Measurements from ENCODE around the gene QSOX2.

QSOX2 gene

DNA sequence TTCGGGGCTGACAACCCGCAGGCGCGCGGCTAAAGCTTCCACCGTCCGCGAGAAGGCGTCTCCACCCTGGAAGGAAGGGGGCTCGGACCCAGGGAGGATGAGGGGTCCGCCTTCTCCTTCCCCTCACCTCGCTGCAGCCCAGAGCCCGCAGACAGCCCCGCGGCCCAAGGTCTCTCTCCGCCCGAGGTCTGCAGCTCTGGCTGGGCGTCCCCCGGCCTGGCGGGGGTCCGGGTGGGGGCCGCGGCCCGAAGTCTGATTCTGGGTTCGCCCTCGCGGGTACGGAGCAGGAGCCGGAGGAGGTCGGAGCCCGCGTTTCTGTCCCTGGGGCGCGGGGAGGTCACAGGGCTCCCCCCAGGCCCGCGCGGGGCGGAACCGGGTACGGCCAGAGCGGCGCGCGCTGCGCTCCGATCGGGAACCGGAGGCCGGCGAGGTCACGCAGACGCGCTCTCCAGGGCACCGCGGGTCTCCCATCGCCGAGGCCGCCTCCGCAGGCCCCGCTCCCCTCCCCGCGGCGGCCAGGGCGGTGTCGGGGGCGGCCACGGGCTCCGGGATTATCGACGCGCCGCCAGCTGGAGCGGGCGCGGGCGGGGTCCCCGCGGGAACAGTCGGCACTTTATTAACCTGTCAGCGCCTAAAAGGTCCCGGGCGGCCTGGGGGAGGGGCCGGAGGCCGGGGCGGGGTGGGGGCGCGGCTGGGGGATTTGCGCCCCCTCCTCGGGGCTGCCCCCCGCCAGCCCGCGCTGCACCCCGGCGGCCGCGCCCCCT is 52.3 kb downstream of the QSOX2 start:
- no peak overlapping the region for H3K4me3 ChIP-seq (ENCODE audit: low read length)
- no peak for TF ChIP-seq ZNF274 (IDR thresholded peaks at IDR 0.05; ENCODE audit: low read depth, low read length)

DNA sequence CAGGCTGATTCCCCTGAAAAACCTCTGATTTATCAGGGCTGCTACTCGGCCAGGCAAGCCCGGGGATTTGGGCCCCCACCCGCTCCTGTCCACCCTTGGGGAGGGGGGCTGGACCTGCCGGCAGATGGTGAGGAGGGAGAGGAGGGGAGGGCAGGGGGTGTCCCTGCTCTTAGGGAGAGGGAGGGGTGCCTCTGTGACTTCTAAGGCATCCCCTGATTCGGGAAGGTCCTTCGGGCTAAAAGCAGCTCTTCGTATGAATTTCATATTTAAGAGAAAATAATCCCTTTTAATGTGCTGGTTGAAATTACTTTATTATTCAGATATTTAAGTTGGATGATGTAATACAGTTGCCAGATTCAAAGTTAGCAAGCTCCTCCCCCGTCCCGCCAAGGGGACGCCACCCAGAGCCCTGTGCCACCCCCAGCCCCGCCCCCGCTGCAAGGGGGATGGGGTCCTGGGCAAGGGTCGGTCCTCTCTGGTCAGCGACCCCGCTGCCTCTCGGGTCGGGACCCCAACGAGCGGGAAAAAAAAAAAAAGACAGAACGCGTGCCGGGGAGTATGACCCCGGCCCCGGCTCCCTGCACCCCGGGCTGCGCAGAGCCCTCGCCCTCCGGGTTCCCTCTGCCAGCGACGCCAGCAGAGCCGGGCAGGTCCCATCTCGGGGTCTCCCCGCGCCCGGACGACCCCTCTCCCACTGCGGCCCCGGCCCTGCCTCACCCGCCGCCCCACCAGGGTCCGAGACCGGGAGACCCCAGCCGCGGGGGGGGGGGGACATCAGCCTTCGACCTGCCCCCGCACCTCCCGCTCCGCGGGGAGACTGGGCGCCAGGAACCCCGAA is 53.1 kb downstream of the QSOX2 start:
- TF ChIP-seq ZNF274 (IDR thresholded peaks at IDR 0.05; ENCODE audit: low read depth, low read length) = no peak
- H3K4me3 ChIP-seq (ENCODE audit: low read length) = no peak overlapping the region

- no peak overlapping the region for H3K4me3 ChIP-seq (ENCODE audit: low read length)
- no peak for TF ChIP-seq ZNF274 (IDR thresholded peaks at IDR 0.05; ENCODE audit: low read depth, low read length)
These were observed 53.7 kb downstream of the QSOX2 start for GRCh38 chr9:136191960-136192286.

- H3K4me3 ChIP-seq (ENCODE audit: low read length) = no peak overlapping the region
- TF ChIP-seq ZNF274 (IDR thresholded peaks at IDR 0.05; ENCODE audit: low read depth, low read length) = no peak
These were observed 54.3 kb downstream of the QSOX2 start for GRCh38 chr9:136191099-136191959.

GRCh38 chr9:136190656-136191055 is 55.0 kb downstream of the QSOX2 start:
- no peak overlapping the region for H3K4me3 ChIP-seq (ENCODE audit: low read length)
- TF ChIP-seq ZNF274 (IDR thresholded peaks at IDR 0.05; ENCODE audit: low read depth, low read length) = no peak

GRCh38 chr9:136190237-136190601 is 55.4 kb downstream of the QSOX2 start:
- no peak overlapping the region for H3K4me3 ChIP-seq (ENCODE audit: low read length)
- TF ChIP-seq ZNF274 (IDR thresholded peaks at IDR 0.05; ENCODE audit: low read depth, low read length) = no peak

GRCh38 chr9:136189394-136190236 is 56.0 kb downstream of the QSOX2 start:
- no peak for TF ChIP-seq ZNF274 (IDR thresholded peaks at IDR 0.05; ENCODE audit: low read depth, low read length)
- H3K4me3 ChIP-seq (ENCODE audit: low read length) = no peak overlapping the region

DNA sequence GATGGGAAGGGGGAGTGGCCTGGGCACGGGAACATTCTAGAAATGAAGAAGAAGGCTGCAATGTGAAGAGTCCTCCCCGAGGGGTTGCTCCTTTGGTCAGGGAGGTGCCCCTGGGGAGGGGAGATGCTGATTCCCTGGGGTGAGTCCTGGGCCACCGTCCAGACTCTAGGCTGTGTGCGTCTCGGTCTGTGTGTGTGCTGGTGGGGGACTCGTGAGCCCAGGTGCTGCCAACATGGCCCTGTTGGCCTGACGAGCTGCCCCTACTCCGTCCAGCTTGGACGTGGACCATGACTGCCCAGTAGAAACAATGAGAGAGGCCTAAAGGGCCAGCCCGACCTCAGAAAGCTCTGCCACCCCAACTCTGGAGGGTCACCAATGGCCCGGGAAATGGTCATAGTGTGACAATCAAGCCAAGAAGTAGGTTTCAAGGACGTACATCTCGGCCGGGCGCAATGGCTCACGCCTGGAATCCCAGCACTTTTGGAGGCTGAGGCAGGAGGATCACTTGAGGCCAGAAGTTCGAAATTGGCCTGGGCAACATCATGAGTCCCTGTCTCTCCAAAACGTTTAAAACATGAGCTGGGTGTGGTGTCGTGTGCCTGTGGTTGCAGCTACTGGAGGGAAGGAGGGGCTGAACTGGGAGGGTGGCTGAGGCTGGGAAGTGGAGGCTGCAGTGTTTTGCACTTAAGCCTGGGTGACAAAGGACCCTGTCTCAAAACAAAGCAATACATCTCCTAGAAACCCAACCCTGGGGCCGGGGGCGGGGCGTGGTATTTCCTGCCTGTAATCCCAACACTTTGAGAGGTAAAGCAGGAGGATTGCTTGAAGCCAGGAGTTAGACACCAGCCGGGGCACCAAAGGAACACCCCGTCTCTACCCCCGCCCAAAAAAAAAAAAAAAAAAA is 57.7 kb downstream of the QSOX2 start:
- TF ChIP-seq ZNF274 (IDR thresholded peaks at IDR 0.05; ENCODE audit: low read depth, low read length) = no peak

GRCh38 chr9:136187197-136187596 is 58.4 kb downstream of the QSOX2 start:
- no peak for TF ChIP-seq ZNF274 (IDR thresholded peaks at IDR 0.05; ENCODE audit: low read depth, low read length)
- no peak overlapping the region for H3K4me3 ChIP-seq (ENCODE audit: low read length)

More for the DNA sequence above, 57.7 kb downstream of the QSOX2 start:
- H3K4me3 ChIP-seq (ENCODE audit: low read length) = no peak overlapping the region

DNA sequence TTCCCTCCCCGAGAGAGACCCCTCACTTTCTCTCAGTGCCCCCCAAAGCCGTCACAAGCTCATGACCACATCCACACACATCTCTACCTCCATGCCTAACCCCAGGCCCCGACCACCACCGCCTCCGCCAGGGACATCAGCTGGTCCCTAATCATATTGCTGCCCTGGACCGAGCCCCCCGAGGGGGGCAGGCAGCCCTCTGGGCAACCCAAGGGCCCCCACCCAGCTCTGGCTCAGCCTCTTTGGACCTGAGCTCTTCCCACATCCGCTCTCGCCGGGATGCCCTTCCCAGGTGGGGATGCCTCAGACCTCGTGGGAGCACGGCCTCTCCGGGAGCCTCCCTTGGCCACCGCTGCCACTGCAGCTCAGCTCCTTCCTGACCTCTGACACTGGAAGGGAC is 59.2 kb downstream of the QSOX2 start:
- TF ChIP-seq ZNF274 (IDR thresholded peaks at IDR 0.05; ENCODE audit: low read depth, low read length) = no peak

GRCh38 chr9:136185596-136186366 is 59.8 kb downstream of the QSOX2 start:
- TF ChIP-seq ZNF274 (IDR thresholded peaks at IDR 0.05; ENCODE audit: low read depth, low read length) = no peak

More for the DNA sequence above, 59.2 kb downstream of the QSOX2 start:
- no peak overlapping the region for H3K4me3 ChIP-seq (ENCODE audit: low read length)

DNA sequence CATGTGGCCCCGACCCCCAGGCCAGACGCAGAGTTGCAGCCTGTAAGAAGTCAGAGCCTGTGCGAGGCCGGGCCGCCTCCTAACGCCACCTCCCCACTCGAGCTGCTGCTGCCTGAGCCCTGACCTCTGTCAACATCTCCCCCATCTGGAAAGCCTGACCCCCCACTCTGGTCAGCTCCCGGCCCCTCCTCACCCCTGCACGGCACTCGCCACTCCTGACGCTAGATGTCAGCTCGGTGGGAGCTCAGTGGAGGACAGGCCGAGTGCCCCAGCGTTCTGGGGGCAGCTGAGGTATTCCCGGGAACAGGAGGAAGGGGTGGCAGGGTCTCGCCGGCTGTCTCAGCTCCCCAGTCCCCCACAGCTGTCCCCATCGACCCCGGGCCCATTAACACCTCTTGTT is 60.5 kb downstream of the QSOX2 start:
- no peak for TF ChIP-seq ZNF274 (IDR thresholded peaks at IDR 0.05; ENCODE audit: low read depth, low read length)
- no peak overlapping the region for H3K4me3 ChIP-seq (ENCODE audit: low read length)

More at GRCh38 chr9:136185596-136186366, 59.8 kb downstream of the QSOX2 start:
- H3K4me3 ChIP-seq (ENCODE audit: low read length) = no peak overlapping the region

All from GM08714 (cell line).